Right atrium auricular region (tissue), 2 donors: ENCODE data around the gene OR6K2. TPM values are rescaled to one million over a fixed set of nuclear protein-coding genes. Genes with fewer than 3 reads are reported as not detected.

Source experiments
- DNase-seq: peaks from one replicate; pipeline ENCODE4 v3.0.0-alpha.2; 2019; ENCODE audit warnings: low spot score
- H3K27ac ChIP-seq, 2 donors: fragments of 200-600 bp; sonication (generic); 1 replicate in 1 of 2; 2 replicates in 1 of 2; pipeline ENCODE4 v1.5.1; 2016 to 2019
- H3K27me3 ChIP-seq, 2 donors: fragments of 200-600 bp; sonication (generic); one replicate each; pipeline versions ENCODE4 v1.5.1 to v1.6.0; 2017 to 2019
- H3K36me3 ChIP-seq: fragments of 200-600 bp; sonication (generic); one replicate; pipeline ENCODE4 v1.5.1; 2016
- H3K4me1 ChIP-seq, 2 donors: fragments of 200-600 bp; sonication (generic); one replicate each; pipeline versions ENCODE4 v1.5.1 to v1.6.0; 2017 to 2019
- H3K4me3 ChIP-seq, 2 donors: fragments of 200-600 bp; sonication (generic); 1 replicate in 1 of 2; 2 replicates in 1 of 2; pipeline ENCODE4 v1.5.1; 2017 to 2019; ENCODE audit warnings: mild to moderate bottlenecking in 1 of 2, moderate library complexity in 1 of 2
- H3K9me3 ChIP-seq, 2 donors: fragments of 200-600 bp; sonication (generic); one replicate each; pipeline ENCODE4 v1.5.1; 2019
- CTCF ChIP-seq, 2 donors: fragments of 200-600 bp; sonication (generic); IDR thresholded peaks; one replicate each; pipeline ENCODE4 v1.5.1; 2019; ENCODE audit warnings: antibody characterized with exemption in 2 of 2
- total RNA-seq, 2 donors: library from RNA; depleted of rRNA; stranded (reverse); fragments of >200 nt; gene quantifications; one replicate each; pipeline ENCODE4 v1.1.0, GENCODE V29; 2016

The OR6K2 gene
- total RNA-seq, 2 donors from 2014 or later, result not detected

DNA sequence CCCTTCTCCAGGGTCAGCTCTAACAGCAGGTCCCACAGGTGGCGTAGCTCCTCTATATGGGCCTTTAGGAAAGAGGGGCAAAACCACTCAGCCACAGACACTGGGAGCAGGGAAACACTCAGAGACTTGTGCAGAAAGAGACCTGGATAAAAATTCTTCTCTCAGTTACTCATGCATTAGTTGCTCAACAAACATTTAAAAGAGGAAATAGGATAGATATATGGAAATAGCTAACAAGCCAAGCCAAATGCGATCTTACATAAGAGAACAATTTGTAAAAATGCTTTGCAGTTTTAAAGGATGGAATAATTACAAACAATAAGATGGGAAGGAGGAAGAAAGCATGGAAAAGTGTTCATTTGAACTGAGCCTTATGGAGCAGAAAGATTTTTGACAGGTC, 18.8 kb downstream of the OR6K2 start:
- H3K27ac ChIP-seq, result no peak overlapping the region
- no peak for DNase-seq
- H3K36me3 ChIP-seq, result no peaks in the 10 kb centered on the region
- no peak for TF ChIP-seq CTCF (IDR thresholded peaks at IDR 0.05)
- H3K4me1 ChIP-seq, result no peaks in the 10 kb centered on the region
- no peaks in the 10 kb centered on the region for H3K27me3 ChIP-seq
- no peak overlapping the region for H3K4me3 ChIP-seq
- no peaks in the 10 kb centered on the region for H3K9me3 ChIP-seq

GRCh38 chr1:158679289-158679688, 21.2 kb downstream of the OR6K2 start:
- no peaks in the 10 kb centered on the region for H3K36me3 ChIP-seq
- no peak overlapping the region for H3K27ac ChIP-seq
- H3K9me3 ChIP-seq, result no peaks in the 10 kb centered on the region
- H3K4me1 ChIP-seq, result no peaks in the 10 kb centered on the region
- no peaks in the 10 kb centered on the region for H3K27me3 ChIP-seq
- H3K4me3 ChIP-seq, result no peak overlapping the region
- TF ChIP-seq CTCF (IDR thresholded peaks at IDR 0.05), result no peak
- DNase-seq, result no peak

DNA sequence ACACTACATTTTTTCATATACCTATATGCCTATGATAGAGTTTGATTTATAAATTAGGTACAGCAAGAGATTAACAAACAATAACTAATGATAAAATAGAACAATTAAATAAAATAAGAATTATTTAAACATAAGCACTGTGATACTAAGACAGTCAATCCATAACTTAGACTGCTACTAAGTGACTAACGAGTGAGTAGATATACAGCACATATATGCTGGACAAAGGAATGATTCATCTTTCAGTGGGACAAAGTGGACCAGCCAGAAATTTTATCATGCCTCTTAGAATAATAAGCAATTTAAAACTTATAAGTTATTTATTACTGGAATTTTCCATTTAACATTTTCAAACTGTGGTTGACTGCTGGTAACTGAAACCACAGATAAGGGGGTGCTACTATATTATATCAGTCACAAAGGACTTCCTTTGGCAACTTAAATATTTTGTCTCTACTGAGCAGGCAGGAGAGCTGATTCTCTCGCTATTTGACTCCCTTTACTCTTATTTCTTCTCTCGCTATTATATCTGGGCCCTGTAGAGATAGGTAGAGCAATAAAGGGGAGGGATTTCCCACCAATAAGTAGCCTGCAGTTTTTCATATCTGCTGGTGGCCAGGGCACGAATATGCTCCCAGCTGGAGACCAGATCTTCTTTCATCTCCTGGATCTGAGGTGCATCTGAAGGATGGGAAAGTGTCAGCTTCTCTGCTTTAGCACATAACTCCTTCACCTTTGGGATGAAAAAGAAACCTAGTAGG, 24.7 kb downstream of the OR6K2 start:
- no peaks in the 10 kb centered on the region for H3K4me1 ChIP-seq
- H3K27me3 ChIP-seq, result no peaks in the 10 kb centered on the region
- no peak for DNase-seq
- H3K4me3 ChIP-seq, result no peak overlapping the region
- TF ChIP-seq CTCF (IDR thresholded peaks at IDR 0.05), result no peak
- H3K27ac ChIP-seq, result no peak overlapping the region
- H3K9me3 ChIP-seq, result no peaks in the 10 kb centered on the region
- H3K36me3 ChIP-seq, result no peaks in the 10 kb centered on the region

DNA sequence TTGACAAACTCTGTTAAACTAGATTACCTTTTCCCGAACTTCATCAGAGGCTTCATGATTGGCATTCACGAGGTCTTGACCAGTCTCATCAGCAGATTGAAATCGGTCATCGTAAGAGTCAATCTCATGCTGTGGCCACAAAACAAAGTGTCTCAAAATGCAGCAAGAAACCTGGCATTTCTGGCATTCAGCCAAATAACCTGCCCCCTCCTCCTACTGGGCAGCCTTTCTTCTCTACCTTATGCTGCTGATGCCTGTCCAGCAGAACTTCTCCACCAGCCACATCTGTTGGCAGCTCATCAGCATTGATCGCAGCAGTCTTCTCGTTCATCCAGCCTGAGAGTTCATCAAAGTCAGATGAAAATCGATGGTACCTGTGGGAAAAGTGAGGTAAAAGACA, 26.1 kb downstream of the OR6K2 start:
- no peaks in the 10 kb centered on the region for H3K9me3 ChIP-seq
- H3K4me1 ChIP-seq, result no peaks in the 10 kb centered on the region
- TF ChIP-seq CTCF (IDR thresholded peaks at IDR 0.05), result no peak
- H3K4me3 ChIP-seq, result no peak overlapping the region
- H3K27ac ChIP-seq, result no peak overlapping the region
- no peaks in the 10 kb centered on the region for H3K36me3 ChIP-seq
- H3K27me3 ChIP-seq, result no peaks in the 10 kb centered on the region
- DNase-seq, result no peak

DNA sequence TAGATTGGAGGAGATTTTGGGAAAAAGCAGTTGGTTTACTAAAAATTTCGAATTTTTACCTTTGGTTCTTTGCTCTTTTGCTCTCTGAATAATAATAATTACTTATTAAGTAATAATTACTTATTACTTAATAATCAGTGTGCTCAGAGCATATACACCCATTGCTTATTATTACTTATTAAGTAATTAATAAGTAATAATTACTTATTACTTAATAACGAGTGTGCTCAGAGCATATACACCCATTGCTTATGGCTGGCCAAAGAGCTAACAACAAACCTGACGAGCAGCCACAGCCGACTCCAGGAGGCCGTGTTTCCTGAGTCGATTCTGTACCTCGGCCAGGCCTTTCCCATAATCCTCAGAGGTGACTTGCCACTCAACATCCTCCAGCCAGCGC, 34.4 kb downstream of the OR6K2 start:
- no peak for DNase-seq
- Histone ChIP-seq H3K27me3 (no peaks in the 10 kb centered on the region), H3K9me3 (no peaks in the 10 kb centered on the region), H3K27ac (no peak overlapping the region), H3K4me1 (no peaks in the 10 kb centered on the region), H3K4me3 (no peak overlapping the region), H3K36me3 (no peaks in the 10 kb centered on the region)
- no peak for TF ChIP-seq CTCF (IDR thresholded peaks at IDR 0.05)

GRCh38 chr1:158654571-158654970, 45.9 kb downstream of the OR6K2 start:
- Histone ChIP-seq H3K9me3 (no peaks in the 10 kb centered on the region), H3K36me3 (no peaks in the 10 kb centered on the region), H3K4me1 (no peaks in the 10 kb centered on the region), H3K27ac (no peak overlapping the region), H3K27me3 (no peaks in the 10 kb centered on the region), H3K4me3 (no peak overlapping the region)
- DNase-seq, result no peak
- no peak for TF ChIP-seq CTCF (IDR thresholded peaks at IDR 0.05)
